ENCODE data around the gene PRSS2. TPM values are rescaled to one million over a fixed set of nuclear protein-coding genes. Genes with fewer than 3 reads are reported as not detected.

PRSS2 gene
- total and polyA plus RNA-seq, 9 of the 15 experiments (the other 6 are each of a cell fraction or from before 2014, with no cell fraction given) = 1.3 to 23.9 (median 3.8) TPM

DNA sequence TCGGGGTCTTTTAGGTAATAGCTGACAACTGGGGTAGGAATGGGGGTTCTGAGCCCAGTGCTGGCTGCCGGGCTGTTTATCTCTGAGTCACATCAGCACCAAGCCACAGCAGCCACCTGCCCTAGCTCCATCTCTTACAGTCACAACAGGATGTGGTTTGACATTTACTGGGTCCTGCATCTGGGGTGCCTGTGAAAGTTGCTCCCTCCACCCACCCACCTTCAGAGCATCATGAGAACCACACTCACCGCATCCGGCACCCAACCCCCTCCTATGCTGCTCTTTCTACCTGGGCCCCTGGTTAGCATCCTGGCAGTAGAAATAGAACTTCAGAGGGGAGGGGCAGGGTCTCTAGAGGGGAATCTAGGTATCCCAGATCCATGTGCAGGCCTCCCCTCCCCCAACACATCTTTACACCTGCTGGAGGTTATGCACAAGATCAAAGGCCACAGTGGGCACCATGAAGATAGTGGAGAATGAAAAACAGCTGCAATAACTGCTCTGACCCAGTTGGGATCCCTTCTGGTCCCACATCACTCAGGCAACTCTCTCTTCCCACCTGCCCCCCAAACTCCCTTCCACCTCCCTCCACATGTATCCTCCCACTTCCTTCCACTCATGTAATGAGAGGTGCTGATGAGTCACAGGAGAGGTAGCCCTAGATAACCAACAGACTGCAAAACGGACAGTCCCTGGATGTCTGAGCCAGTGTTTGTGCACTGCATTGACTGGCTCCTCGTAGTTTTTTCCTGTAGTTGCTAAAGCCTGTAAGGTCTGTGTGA lies 38.2 kb downstream of the PRSS2 start (continued):
- TF ChIP-seq, protein P1, sequence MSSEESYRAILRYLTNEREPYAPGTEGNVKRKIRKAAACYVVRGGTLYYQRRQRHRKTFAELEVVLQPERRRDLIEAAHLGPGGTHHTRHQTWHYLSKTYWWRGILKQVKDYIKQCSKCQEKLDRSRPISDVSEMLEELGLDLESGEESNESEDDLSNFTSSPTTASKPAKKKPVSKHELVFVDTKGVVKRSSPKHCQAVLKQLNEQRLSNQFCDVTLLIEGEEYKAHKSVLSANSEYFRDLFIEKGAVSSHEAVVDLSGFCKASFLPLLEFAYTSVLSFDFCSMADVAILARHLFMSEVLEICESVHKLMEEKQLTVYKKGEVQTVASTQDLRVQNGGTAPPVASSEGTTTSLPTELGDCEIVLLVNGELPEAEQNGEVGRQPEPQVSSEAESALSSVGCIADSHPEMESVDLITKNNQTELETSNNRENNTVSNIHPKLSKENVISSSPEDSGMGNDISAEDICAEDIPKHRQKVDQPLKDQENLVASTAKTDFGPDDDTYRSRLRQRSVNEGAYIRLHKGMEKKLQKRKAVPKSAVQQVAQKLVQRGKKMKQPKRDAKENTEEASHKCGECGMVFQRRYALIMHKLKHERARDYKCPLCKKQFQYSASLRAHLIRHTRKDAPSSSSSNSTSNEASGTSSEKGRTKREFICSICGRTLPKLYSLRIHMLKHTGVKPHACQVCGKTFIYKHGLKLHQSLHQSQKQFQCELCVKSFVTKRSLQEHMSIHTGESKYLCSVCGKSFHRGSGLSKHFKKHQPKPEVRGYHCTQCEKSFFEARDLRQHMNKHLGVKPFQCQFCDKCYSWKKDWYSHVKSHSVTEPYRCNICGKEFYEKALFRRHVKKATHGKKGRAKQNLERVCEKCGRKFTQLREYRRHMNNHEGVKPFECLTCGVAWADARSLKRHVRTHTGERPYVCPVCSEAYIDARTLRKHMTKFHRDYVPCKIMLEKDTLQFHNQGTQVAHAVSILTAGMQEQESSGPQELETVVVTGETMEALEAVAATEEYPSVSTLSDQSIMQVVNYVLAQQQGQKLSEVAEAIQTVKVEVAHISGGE (CRISPR knock-in tag; IDR thresholded peaks at IDR 0.05) = no peak
- no peak for TF ChIP-seq CEBPG (CRISPR knock-in tag; IDR thresholded peaks at IDR 0.05)
- TF ChIP-seq CEBPG (tag; conservative IDR thresholded peaks at IDR 0.05 in 1 of 2, IDR thresholded peaks at IDR 0.05 in 1 of 2) = no peak
- TF ChIP-seq HNRNPL (IDR thresholded peaks at IDR 0.05; ENCODE audit: low read depth, low read length) = no peak
- TF ChIP-seq CCAR2 (IDR thresholded peaks at IDR 0.05; ENCODE audit: low read depth, low read length) = no peak
- TF ChIP-seq ZNF232 (CRISPR knock-in tag; IDR thresholded peaks at IDR 0.05) = no peak
- no peak; the same call in 1 of the 2 replicates for TF ChIP-seq ZBTB7A (IDR thresholded peaks at IDR 0.05; ENCODE audit: borderline replicate concordance, control insufficient read depth, low read depth, low read length)
- TF ChIP-seq, protein P2, sequence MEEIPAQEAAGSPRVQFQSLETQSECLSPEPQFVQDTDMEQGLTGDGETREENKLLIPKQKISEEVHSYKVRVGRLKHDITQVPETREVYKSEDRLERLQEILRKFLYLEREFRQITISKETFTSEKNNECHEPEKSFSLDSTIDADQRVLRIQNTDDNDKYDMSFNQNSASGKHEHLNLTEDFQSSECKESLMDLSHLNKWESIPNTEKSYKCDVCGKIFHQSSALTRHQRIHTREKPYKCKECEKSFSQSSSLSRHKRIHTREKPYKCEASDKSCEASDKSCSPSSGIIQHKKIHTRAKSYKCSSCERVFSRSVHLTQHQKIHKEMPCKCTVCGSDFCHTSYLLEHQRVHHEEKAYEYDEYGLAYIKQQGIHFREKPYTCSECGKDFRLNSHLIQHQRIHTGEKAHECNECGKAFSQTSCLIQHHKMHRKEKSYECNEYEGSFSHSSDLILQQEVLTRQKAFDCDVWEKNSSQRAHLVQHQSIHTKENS (CRISPR knock-in tag; IDR thresholded peaks at IDR 0.05) = no peak
- TF ChIP-seq, protein P3, sequence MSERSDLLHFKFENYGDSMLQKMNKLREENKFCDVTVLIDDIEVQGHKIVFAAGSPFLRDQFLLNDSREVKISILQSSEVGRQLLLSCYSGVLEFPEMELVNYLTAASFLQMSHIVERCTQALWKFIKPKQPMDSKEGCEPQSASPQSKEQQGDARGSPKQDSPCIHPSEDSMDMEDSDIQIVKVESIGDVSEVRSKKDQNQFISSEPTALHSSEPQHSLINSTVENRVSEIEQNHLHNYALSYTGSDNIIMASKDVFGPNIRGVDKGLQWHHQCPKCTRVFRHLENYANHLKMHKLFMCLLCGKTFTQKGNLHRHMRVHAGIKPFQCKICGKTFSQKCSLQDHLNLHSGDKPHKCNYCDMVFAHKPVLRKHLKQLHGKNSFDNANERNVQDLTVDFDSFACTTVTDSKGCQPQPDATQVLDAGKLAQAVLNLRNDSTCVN (CRISPR knock-in tag; IDR thresholded peaks at IDR 0.05) = no peak
- TF ChIP-seq MCM2 (IDR thresholded peaks at IDR 0.05; ENCODE audit: low read depth) = no peak
- TF ChIP-seq, protein P4, sequence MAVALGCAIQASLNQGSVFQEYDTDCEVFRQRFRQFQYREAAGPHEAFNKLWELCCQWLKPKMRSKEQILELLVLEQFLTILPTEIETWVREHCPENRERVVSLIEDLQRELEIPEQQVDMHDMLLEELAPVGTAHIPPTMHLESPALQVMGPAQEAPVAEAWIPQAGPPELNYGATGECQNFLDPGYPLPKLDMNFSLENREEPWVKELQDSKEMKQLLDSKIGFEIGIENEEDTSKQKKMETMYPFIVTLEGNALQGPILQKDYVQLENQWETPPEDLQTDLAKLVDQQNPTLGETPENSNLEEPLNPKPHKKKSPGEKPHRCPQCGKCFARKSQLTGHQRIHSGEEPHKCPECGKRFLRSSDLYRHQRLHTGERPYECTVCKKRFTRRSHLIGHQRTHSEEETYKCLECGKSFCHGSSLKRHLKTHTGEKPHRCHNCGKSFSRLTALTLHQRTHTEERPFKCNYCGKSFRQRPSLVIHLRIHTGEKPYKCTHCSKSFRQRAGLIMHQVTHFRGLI (CRISPR knock-in tag; IDR thresholded peaks at IDR 0.05) = no peak
- 0 out of 2 replicates have a peak, but pooled peaks have one; percentile 13 for TF ChIP-seq ATF7 (IDR thresholded peaks at IDR 0.05)
- no peak for TF ChIP-seq HLTF (IDR thresholded peaks at IDR 0.05)
- TF ChIP-seq RNF2 (IDR thresholded peaks at IDR 0.05) = peak; percentile 74; the same call in 1 of the 2 replicates
- TF ChIP-seq, protein P5, sequence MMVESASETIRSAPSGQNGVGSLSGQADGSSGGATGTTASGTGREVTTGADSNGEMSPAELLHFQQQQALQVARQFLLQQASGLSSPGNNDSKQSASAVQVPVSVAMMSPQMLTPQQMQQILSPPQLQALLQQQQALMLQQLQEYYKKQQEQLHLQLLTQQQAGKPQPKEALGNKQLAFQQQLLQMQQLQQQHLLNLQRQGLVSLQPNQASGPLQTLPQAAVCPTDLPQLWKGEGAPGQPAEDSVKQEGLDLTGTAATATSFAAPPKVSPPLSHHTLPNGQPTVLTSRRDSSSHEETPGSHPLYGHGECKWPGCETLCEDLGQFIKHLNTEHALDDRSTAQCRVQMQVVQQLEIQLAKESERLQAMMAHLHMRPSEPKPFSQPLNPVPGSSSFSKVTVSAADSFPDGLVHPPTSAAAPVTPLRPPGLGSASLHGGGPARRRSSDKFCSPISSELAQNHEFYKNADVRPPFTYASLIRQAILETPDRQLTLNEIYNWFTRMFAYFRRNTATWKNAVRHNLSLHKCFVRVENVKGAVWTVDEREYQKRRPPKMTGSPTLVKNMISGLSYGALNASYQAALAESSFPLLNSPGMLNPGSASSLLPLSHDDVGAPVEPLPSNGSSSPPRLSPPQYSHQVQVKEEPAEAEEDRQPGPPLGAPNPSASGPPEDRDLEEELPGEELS (CRISPR knock-in tag; IDR thresholded peaks at IDR 0.05; ENCODE audit: borderline replicate concordance) = no peak

Data from K562 (cell line).